Breast epithelium (tissue), 4 donors: ENCODE data around the gene TTC12. TPM values are rescaled to one million over a fixed set of nuclear protein-coding genes. Genes with fewer than 3 reads are reported as not detected.

ENCODE experiments used
- DNase-seq, 2 donors: peaks; one replicate each; pipeline ENCODE4 v3.0.0-alpha.2; 2019; ENCODE audit warnings: low spot score in 2 of 2
- H3K27ac ChIP-seq, 2 donors: fragments of 200-600 bp; sonication (generic) in 1 of 2; one replicate each; pipeline ENCODE4 v1.5.1; 2016 to 2019; ENCODE audit warnings: mild to moderate bottlenecking in 1 of 2
- H3K27me3 ChIP-seq, 2 donors: fragments of 200-600 bp; sonication (generic) in 1 of 2; one replicate each; pipeline versions ENCODE4 v1.5.1 to v1.6.0; 2017 to 2019; ENCODE audit warnings: control low read depth in 1 of 2, mild to moderate bottlenecking in 1 of 2
- H3K36me3 ChIP-seq: fragments of 200-600 bp; one replicate; pipeline ENCODE4 v1.5.1; 2019
- H3K4me1 ChIP-seq, 2 donors: fragments of 200-600 bp; sonication (generic); one replicate each; pipeline ENCODE4 v1.5.1; 2016 to 2019; ENCODE audit warnings: control low read depth in 1 of 2
- H3K4me3 ChIP-seq, 3 donors: fragments of 200-600 bp; sonication (generic); 1 replicate in 2 of 3; 2 replicates in 1 of 3; pipeline ENCODE4 v1.5.1; 2016 to 2019; ENCODE audit warnings: mild to moderate bottlenecking in 3 of 3, moderate library complexity in 2 of 3
- H3K9me3 ChIP-seq, 2 donors: fragments of 200-600 bp; sonication (generic) in 1 of 2; one replicate each; pipeline ENCODE4 v1.5.1; 2016 to 2019; ENCODE audit warnings: control low read depth in 1 of 2
- CTCF ChIP-seq, 3 donors: fragments of 450-650 bp; IDR thresholded peaks; one replicate each; pipeline ENCODE4 v1.5.1; 2016 to 2017; ENCODE audit warnings: antibody characterized with exemption in 3 of 3, mild to moderate bottlenecking in 3 of 3, moderate library complexity in 3 of 3
- POLR2A ChIP-seq: fragments of 450-650 bp; IDR thresholded peaks from one replicate; pipeline ENCODE4 v1.6.1; 2016; ENCODE audit warnings: antibody characterized with exemption, mild to moderate bottlenecking, moderate library complexity
- POLR2AphosphoS5 ChIP-seq, 3 donors: sonication (generic); formaldehyde crosslinking; IDR thresholded peaks; one replicate each; pipeline ENCODE4 v1.6.1; 2017; ENCODE audit warnings: antibody characterized with exemption in 3 of 3
- intact Hi-C: fragments of 100-400 bp; cut with DNase I; formaldehyde crosslinking; loops from one replicate; pipeline ENCODE4 v1.15.1; 2023; ENCODE audit warnings: low total_unique reads
- total RNA-seq, 3 donors: library from RNA; depleted of rRNA; stranded (reverse); fragments of >200 nt; gene quantifications; one replicate each; pipeline ENCODE4 v1.1.0, GENCODE V29; 2016

Gene TTC12
- total RNA-seq, 3 donors from 2014 or later = 12.3 to 48.4 (median 43.6) TPM

DNA sequence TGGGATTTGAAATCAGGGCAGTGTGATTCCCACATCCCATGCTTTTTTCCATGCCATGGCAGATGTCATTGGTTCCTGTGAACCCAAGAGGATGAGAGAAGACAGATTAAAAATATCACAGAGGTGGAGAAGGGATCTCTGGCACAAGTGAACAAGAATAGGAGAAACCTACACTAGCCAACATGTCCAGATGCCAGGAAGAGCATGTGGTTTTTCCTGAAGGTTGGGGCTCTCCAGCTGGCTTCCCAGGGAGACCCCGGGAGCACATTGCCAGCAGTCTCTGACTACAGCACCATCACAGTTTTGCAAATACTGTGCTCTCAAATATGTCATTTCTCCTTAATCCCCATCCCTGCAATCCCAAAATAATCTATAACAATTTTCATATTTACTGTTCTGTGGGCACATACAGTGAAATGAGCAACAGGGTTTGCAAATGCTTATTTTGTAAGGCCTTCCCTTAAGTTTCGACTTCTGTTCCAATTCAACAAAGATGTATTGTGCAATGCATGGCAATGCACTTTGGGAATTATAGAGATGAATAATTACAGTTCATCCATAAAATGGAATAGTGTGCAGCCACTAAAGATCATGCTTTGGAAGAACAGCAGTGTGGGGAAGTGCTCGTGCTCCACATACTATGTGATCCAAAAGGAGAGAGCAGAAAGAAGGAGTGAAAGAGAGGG, 78.0 kb downstream of the TTC12 start:
- no peak overlapping the region for H3K4me3 ChIP-seq
- no peaks in the 10 kb centered on the region for H3K36me3 ChIP-seq
- no peak for DNase-seq
- no peaks in the 10 kb centered on the region for H3K4me1 ChIP-seq
- H3K27ac ChIP-seq = no peak overlapping the region
- H3K9me3 ChIP-seq = no peaks in the 10 kb centered on the region
- intact Hi-C loops = no loop called here
- H3K27me3 ChIP-seq = peaks cover 0 to 11% of the 10 kb centered on the region in 2 donors
- TF ChIP-seq POLR2A (no peak), POLR2AphosphoS5 (IDR thresholded peaks at IDR 0.05) (no peak)

DNA sequence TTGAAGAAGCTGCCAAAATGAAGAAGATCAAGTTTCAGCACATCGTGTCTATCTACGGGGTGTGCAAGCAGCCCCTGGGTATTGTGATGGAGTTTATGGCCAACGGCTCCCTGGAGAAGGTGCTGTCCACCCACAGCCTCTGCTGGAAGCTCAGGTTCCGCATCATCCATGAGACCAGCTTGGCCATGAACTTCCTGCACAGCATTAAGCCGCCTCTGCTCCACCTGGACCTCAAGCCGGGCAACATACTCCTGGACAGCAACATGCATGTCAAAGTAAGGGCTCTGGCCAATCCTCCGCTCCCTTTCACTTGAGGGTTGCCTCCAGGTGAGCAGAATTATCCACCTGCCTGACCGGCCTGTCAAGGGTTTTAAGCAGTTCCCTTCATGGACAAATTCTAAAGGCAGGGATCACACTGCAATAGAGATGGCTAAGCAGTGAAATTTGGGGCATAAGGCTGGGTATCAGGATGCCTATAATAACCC, 79.2 kb downstream of the TTC12 start:
- Histone ChIP-seq H3K36me3 (no peaks in the 10 kb centered on the region), H3K4me1 (no peaks in the 10 kb centered on the region), H3K27me3 (peaks cover 0 to 2% of the 10 kb centered on the region in 2 donors), H3K9me3 (no peaks in the 10 kb centered on the region), H3K27ac (no peak overlapping the region), H3K4me3 (no peak overlapping the region)
- intact Hi-C loops = no loop called here
- no peak for TF ChIP-seq POLR2A
- TF ChIP-seq CTCF (IDR thresholded peaks at IDR 0.05) = no peak
- no peak for TF ChIP-seq POLR2AphosphoS5 (IDR thresholded peaks at IDR 0.05)
- no peak for DNase-seq

DNA sequence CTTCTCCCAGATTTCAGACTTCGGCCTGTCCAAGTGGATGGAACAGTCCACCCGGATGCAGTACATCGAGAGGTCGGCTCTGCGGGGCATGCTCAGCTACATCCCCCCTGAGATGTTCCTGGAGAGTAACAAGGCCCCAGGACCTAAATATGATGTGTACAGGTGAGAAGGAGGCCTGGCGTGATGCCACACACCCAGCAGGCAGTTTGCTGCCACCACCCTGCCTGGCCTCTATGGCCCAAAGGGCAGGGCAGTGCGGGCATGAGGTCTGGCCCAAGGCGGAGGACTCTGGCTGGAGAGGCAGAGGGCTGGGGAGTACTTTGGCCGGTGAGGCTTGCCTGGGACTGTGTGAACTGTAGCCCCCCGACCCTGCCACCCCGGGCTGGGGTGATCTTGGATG, 80.5 kb downstream of the TTC12 start:
- Histone ChIP-seq H3K36me3 (no peaks in the 10 kb centered on the region), H3K27me3 (no peaks in the 10 kb centered on the region)
- no peak for DNase-seq

GRCh38 chr11:113395782-113396336, 81.5 kb downstream of the TTC12 start:
- DNase-seq = no peak
- TF ChIP-seq CTCF (IDR thresholded peaks at IDR 0.05) = no peak
- no peak for TF ChIP-seq POLR2AphosphoS5 (IDR thresholded peaks at IDR 0.05)
- intact Hi-C loops = no loop called here
- Histone ChIP-seq H3K36me3 (no peaks in the 10 kb centered on the region), H3K27me3 (no peaks in the 10 kb centered on the region), H3K4me3 (no peak overlapping the region), H3K4me1 (no peaks in the 10 kb centered on the region), H3K9me3 (no peaks in the 10 kb centered on the region), H3K27ac (no peak overlapping the region)

More for the DNA sequence above, 80.5 kb downstream of the TTC12 start:
- intact Hi-C loops = no loop called here
- H3K4me3 ChIP-seq = no peak overlapping the region
- no peak overlapping the region for H3K27ac ChIP-seq
- TF ChIP-seq CTCF (IDR thresholded peaks at IDR 0.05) = no peak
- TF ChIP-seq POLR2A = no peak
- TF ChIP-seq POLR2AphosphoS5 (IDR thresholded peaks at IDR 0.05) = no peak
- H3K4me1 ChIP-seq = no peaks in the 10 kb centered on the region
- no peaks in the 10 kb centered on the region for H3K9me3 ChIP-seq

- Histone ChIP-seq H3K27me3 (no peaks in the 10 kb centered on the region), H3K4me3 (no peak overlapping the region), H3K27ac (no peak overlapping the region), H3K9me3 (no peaks in the 10 kb centered on the region), H3K36me3 (no peaks in the 10 kb centered on the region), H3K4me1 (no peaks in the 10 kb centered on the region)
- no peak for DNase-seq
- intact Hi-C loops = no loop called here
- TF ChIP-seq POLR2AphosphoS5 (IDR thresholded peaks at IDR 0.05) (no peak), POLR2A (no peak), CTCF (IDR thresholded peaks at IDR 0.05) (no peak)
Observed at GRCh38 chr11:113396690-113397089, 82.3 kb downstream of the TTC12 start.
